Bronchial epithelial cell (primary cell): ENCODE data around the gene TRPM4. TPM values are rescaled to one million over a fixed set of nuclear protein-coding genes. Genes with fewer than 3 reads are reported as not detected.

Source experiments
- DNase-seq: peaks from one replicate; pipeline ENCODE4 v3.0.0-alpha.2; 2010; ENCODE audit warnings: low read depth
- FAIRE-seq: peaks from 2 replicates; lab custom pipeline; 2011; peaks lifted over from hg19 to GRCh38; lab: Jason Lieb, UNC
- H3K27me3 ChIP-seq: 2 replicates; pipeline ENCODE4 v1.5.1; 2011; ENCODE audit warnings: low read length; ENCODE audit not compliant: control insufficient read depth, insufficient read depth
- H3K36me3 ChIP-seq: 2 replicates; pipeline ENCODE4 v1.5.1; 2011; ENCODE audit warnings: low read length; ENCODE audit not compliant: control insufficient read depth, insufficient read depth
- H3K4me3 ChIP-seq: 2 replicates; pipeline ENCODE4 v1.5.1; 2011; ENCODE audit warnings: mild to moderate bottlenecking, low read depth, low read length, control low read depth
- CTCF ChIP-seq: IDR thresholded peaks from 2 replicates; pipeline ENCODE4 v1.5.1; 2011; ENCODE audit warnings: mild to moderate bottlenecking, moderate library complexity, low read length, control low read depth, inconsistent platforms; ENCODE audit not compliant: insufficient read depth, severe bottlenecking
- total RNA-seq: library from RNA; depleted of rRNA; stranded (reverse); fragments of >200 nt; gene quantifications from 2 replicates; pipeline ENCODE4 v1.2.1, GENCODE V29; 2014

The TRPM4 gene
- total RNA-seq, 1 donor from 2014 or later: 11.1 TPM

- H3K36me3 ChIP-seq: no peaks in the 10 kb centered on the region
- no peak for DNase-seq
- no peaks in the 10 kb centered on the region for H3K27me3 ChIP-seq
- no peak for FAIRE-seq
- no peak overlapping the region for H3K4me3 ChIP-seq
- TF ChIP-seq CTCF: no peak
These were observed 75.6 kb downstream of the TRPM4 start for GRCh38 chr19:49233163-49233562.

- DNase-seq: no peak
- Histone ChIP-seq H3K36me3 (no peaks in the 10 kb centered on the region), H3K4me3 (no peak overlapping the region), H3K27me3 (no peaks in the 10 kb centered on the region)
- TF ChIP-seq CTCF: no peak
- FAIRE-seq: no peak
These were observed 84.2 kb downstream of the TRPM4 start for GRCh38 chr19:49241769-49242168.

GRCh38 chr19:49243129-49243528 is 85.5 kb downstream of the TRPM4 start:
- no peak overlapping the region for H3K4me3 ChIP-seq
- FAIRE-seq (no peak), DNase-seq (no peak)
- TF ChIP-seq CTCF: no peak
- no peaks in the 10 kb centered on the region for H3K36me3 ChIP-seq
- no peaks in the 10 kb centered on the region for H3K27me3 ChIP-seq

GRCh38 chr19:49243726-49244125 is 86.1 kb downstream of the TRPM4 start:
- no peak overlapping the region for H3K4me3 ChIP-seq
- no peaks in the 10 kb centered on the region for H3K36me3 ChIP-seq
- DNase-seq (no peak), FAIRE-seq (no peak)
- TF ChIP-seq CTCF: no peak
- H3K27me3 ChIP-seq: no peaks in the 10 kb centered on the region

- H3K36me3 ChIP-seq: no peaks in the 10 kb centered on the region
- no peak for TF ChIP-seq CTCF
- no peaks in the 10 kb centered on the region for H3K27me3 ChIP-seq
- FAIRE-seq: no peak
- no peak for DNase-seq
- no peak overlapping the region for H3K4me3 ChIP-seq
These were observed 86.7 kb downstream of the TRPM4 start for GRCh38 chr19:49244256-49244655.

GRCh38 chr19:49247676-49248075 is 90.1 kb downstream of the TRPM4 start:
- DNase-seq (no peak), FAIRE-seq (no peak)
- no peak for TF ChIP-seq CTCF
- H3K27me3 ChIP-seq: no peaks in the 10 kb centered on the region
- no peak overlapping the region for H3K4me3 ChIP-seq
- H3K36me3 ChIP-seq: no peaks in the 10 kb centered on the region
